Lower leg skin (tissue), 4 donors: ENCODE measurements around the gene LSR. TPM values are rescaled to one million over a fixed set of nuclear protein-coding genes. Genes with fewer than 3 reads are reported as not detected.

Experiments
- DNase-seq, 2 donors: peaks; one replicate each; pipeline ENCODE4 v3.0.0-alpha.2; 2019; ENCODE audit warnings: low spot score in 2 of 2
- H3K4me3 ChIP-seq: fragments of 200-600 bp; sonication (generic); 2 replicates; pipeline ENCODE4 v1.5.1; 2017; ENCODE audit warnings: mild to moderate bottlenecking, low read depth; ENCODE audit not compliant: poor library complexity, severe bottlenecking
- CTCF ChIP-seq, 3 donors: fragments of 450-650 bp; IDR thresholded peaks; one replicate each; pipeline ENCODE4 v1.5.1; 2016; ENCODE audit warnings: antibody characterized with exemption in 3 of 3, mild to moderate bottlenecking in 3 of 3, moderate library complexity in 2 of 3
- POLR2A ChIP-seq, 2 donors: fragments of 450-650 bp; IDR thresholded peaks; one replicate each; pipeline ENCODE4 v1.6.1; 2016 to 2017; ENCODE audit warnings: antibody characterized with exemption in 2 of 2, mild to moderate bottlenecking in 1 of 2, moderate library complexity in 1 of 2
- WGBS, 2 donors: methylation state at CpG; one replicate each; pipeline ENCODE4 v1.1.5; 2018; 5-methylcytosine and 5-hydroxymethylcytosine counted together
- intact Hi-C: fragments of 100-400 bp; cut with DNase I; formaldehyde crosslinking; loops from one replicate; pipeline ENCODE4 v1.15.0; 2023; ENCODE audit warnings: low total_unique reads
- total RNA-seq, 4 donors: library from RNA; depleted of rRNA; stranded (reverse); fragments of >200 nt; gene quantifications; one replicate each; pipeline ENCODE4 v1.1.0, GENCODE V29; 2016

Gene LSR
- total RNA-seq, 4 donors from 2014 or later = 79.0 to 115 (median 84.5) TPM

- H3K4me3 ChIP-seq = no peak overlapping the region
- WGBS, 2 donors = 81% methylated on average over 8 of the region's 8 CpGs
- DNase-seq = no peak
- intact Hi-C loops = no loop called here
- TF ChIP-seq POLR2A (IDR thresholded peaks at IDR 0.05) (no peak), CTCF (IDR thresholded peaks at IDR 0.05) (no peak)
Measured at GRCh38 chr19:35314031-35314430, 65.2 kb downstream of the LSR start.

GRCh38 chr19:35314858-35315470 lies 66.2 kb downstream of the LSR start:
- TF ChIP-seq POLR2A (IDR thresholded peaks at IDR 0.05) (no peak), CTCF (IDR thresholded peaks at IDR 0.05) (no peak)
- WGBS, 2 donors = 87 to 91% methylated on average over 10 of the region's 10 CpGs
- DNase-seq = no peak
- H3K4me3 ChIP-seq = no peak overlapping the region
- intact Hi-C loops = no loop called here

GRCh38 chr19:35315883-35316282 lies 67.1 kb downstream of the LSR start:
- no peak for TF ChIP-seq POLR2A (IDR thresholded peaks at IDR 0.05)
- no peak for TF ChIP-seq CTCF (IDR thresholded peaks at IDR 0.05)
- no peak overlapping the region for H3K4me3 ChIP-seq
- intact Hi-C loops = no loop called here
- 84 to 86% methylated on average over 9 of the region's 9 CpGs for WGBS, 2 donors
- DNase-seq = no peak

- WGBS, 2 donors = 78 to 88% methylated on average over 9 of the region's 9 CpGs
- no peak for DNase-seq
- H3K4me3 ChIP-seq = no peak overlapping the region
- intact Hi-C loops = no loop called here
- TF ChIP-seq POLR2A (IDR thresholded peaks at IDR 0.05) (no peak), CTCF (IDR thresholded peaks at IDR 0.05) (no peak)
Measured at GRCh38 chr19:35316560-35316959, 67.8 kb downstream of the LSR start.

Other genes with a start within 250 kb of the LSR start
- gene GRAMD1A, start 248.7 kb upstream of the LSR start, total RNA-seq = 10 to 100 TPM; 12.6 to 49.2 (median 20.3) TPM
- gene SCN1B, start 218.5 kb upstream of the LSR start, total RNA-seq = 1 to 10 TPM; 1.1 to 4.4 (median 3.0) TPM
- gene HPN, start 207.3 kb upstream of the LSR start, total RNA-seq = 1 to 10 TPM in 2 of 4 donors, under 1 TPM in 1, not detected in 1; 0.45 to 2.0 (median 1.3) TPM
- 100 to 1,000 TPM; 391 to 630 (median 546) TPM for gene FXYD3, start 133.2 kb upstream of the LSR start, total RNA-seq
- 10 to 100 TPM in 1 of 4 donors, 1 to 10 TPM in 3; 4.3 to 19.4 (median 8.9) TPM for gene LGI4, start 113.9 kb upstream of the LSR start, total RNA-seq
- gene FXYD1, start 110.2 kb upstream of the LSR start, total RNA-seq = 10 to 100 TPM in 1 of 4 donors, 1 to 10 TPM in 2, not detected in 1; 5.5 to 20.9 (median 6.5) TPM
- 1 to 10 TPM in 1 of 4 donors, not detected in 3; 1.3 TPM for gene FXYD7, start 105.7 kb upstream of the LSR start, total RNA-seq
- 10 to 100 TPM; 41.4 to 59.8 (median 57.7) TPM for gene FXYD5, start 94.3 kb upstream of the LSR start, total RNA-seq
- not detected for gene FAM187B, start 20.3 kb upstream of the LSR start, total RNA-seq
- 100 to 1,000 TPM in 3 of 4 donors, 10 to 100 TPM in 1; 95.9 to 126 (median 120) TPM for gene USF2, start 20.0 kb downstream of the LSR start, total RNA-seq
- gene HAMP, start 33.5 kb downstream of the LSR start, total RNA-seq = not detected
- gene MAG, start 43.2 kb downstream of the LSR start, total RNA-seq = under 1 TPM in 1 of 4 donors, not detected in 3; 0.10 TPM
- 1 to 10 TPM in 1 of 4 donors, under 1 TPM in 1, not detected in 2; 0.91 to 4.2 TPM for gene CD22, start 80.2 kb downstream of the LSR start, total RNA-seq
- not detected for gene FFAR1, start 98.9 kb downstream of the LSR start, total RNA-seq
- gene FFAR3, start 109.5 kb downstream of the LSR start, total RNA-seq = not detected
- gene GPR42, start 122.1 kb downstream of the LSR start, total RNA-seq = not detected
- gene FFAR2, start 199.3 kb downstream of the LSR start, total RNA-seq = 1 to 10 TPM in 1 of 4 donors, under 1 TPM in 2, not detected in 1; 0.49 to 1.1 (median 0.55) TPM
- over 10,000 TPM; 10,097 to 21,423 (median 15,501) TPM for gene KRTDAP, start 241.5 kb downstream of the LSR start, total RNA-seq